ENCODE results near the gene SLC16A4.

The SLC16A4 gene

DNA sequence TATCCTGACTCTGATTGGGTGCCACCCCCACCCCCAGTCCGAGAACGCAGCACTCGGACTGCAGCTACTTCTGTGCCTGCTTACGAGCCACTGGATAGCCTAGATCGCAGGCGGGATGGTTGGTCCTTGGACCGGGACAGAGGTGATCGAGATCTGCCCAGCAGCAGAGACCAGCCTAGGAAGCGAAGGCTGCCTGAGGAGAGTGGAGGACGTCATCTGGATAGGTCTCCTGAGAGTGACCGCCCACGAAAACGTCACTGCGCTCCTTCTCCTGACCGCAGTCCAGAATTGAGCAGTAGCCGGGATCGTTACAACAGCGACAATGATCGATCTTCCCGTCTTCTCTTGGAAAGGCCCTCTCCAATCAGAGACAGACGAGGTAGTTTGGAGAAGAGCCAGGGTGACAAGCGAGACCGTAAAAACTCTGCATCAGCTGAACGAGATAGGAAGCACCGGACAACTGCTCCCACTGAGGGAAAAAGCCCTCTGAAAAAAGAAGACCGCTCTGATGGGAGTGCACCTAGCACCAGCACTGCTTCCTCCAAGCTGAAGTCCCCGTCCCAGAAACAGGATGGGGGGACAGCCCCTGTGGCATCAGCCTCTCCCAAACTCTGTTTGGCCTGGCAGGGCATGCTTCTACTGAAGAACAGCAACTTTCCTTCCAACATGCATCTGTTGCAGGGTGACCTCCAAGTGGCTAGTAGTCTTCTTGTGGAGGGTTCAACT lies 49.5 kb downstream of the SLC16A4 start:
- Histone ChIP-seq H3K79me2 (ENCODE audit: insufficient read depth, low read length) (peaks cover 82% of the 10 kb centered on the region), H2AFZ (ENCODE audit: low read depth, low read length) (no peak overlapping the region), H3K4me1 (ENCODE audit: insufficient read depth, low read length) (peaks cover 77% of the 10 kb centered on the region)

DNA sequence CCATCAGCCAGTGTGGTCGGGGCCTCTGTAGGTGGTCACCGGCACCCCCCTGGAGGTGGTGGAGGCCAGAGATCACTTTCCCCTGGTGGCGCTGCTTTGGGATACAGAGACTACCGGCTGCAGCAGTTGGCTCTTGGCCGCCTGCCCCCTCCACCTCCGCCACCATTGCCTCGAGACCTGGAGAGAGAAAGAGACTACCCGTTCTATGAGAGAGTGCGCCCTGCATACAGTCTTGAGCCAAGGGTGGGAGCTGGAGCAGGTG lies 50.7 kb downstream of the SLC16A4 start:
- DNase-seq (peak; percentile 33), ATAC-seq (ENCODE audit: insufficient read depth, low read depth) (no peak)
- TF ChIP-seq, protein P1, sequence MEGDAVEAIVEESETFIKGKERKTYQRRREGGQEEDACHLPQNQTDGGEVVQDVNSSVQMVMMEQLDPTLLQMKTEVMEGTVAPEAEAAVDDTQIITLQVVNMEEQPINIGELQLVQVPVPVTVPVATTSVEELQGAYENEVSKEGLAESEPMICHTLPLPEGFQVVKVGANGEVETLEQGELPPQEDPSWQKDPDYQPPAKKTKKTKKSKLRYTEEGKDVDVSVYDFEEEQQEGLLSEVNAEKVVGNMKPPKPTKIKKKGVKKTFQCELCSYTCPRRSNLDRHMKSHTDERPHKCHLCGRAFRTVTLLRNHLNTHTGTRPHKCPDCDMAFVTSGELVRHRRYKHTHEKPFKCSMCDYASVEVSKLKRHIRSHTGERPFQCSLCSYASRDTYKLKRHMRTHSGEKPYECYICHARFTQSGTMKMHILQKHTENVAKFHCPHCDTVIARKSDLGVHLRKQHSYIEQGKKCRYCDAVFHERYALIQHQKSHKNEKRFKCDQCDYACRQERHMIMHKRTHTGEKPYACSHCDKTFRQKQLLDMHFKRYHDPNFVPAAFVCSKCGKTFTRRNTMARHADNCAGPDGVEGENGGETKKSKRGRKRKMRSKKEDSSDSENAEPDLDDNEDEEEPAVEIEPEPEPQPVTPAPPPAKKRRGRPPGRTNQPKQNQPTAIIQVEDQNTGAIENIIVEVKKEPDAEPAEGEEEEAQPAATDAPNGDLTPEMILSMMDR (IDR thresholded peaks at IDR 0.05; ENCODE audit: borderline replicate concordance, extremely low read depth, low read length, poor library complexity, severe bottlenecking), result no peak
- TF ChIP-seq EZH2 (IDR thresholded peaks at IDR 0.05; ENCODE audit: borderline replicate concordance, low read depth, low read length, severe bottlenecking), result no peak
- H3K79me2 ChIP-seq (ENCODE audit: insufficient read depth, low read length), result peaks cover 71% of the 10 kb centered on the region
- H3K4me2 ChIP-seq (ENCODE audit: insufficient read depth, low read length), result peak overlapping the region; percentile 97
- H3K36me3 ChIP-seq (ENCODE audit: insufficient read depth, low read length), result peaks cover 58% of the 10 kb centered on the region
- peak overlapping the region; percentile 94 for H3K9ac ChIP-seq (ENCODE audit: low read depth, low read length)
- H4K20me1 ChIP-seq (ENCODE audit: insufficient read depth, low read length), result peaks cover 52% of the 10 kb centered on the region
- H3K27ac ChIP-seq (ENCODE audit: low read length), result peak overlapping the region; percentile 91
- peaks cover 71% of the 10 kb centered on the region for H3K4me1 ChIP-seq (ENCODE audit: insufficient read depth, low read length)
- H3K27me3 ChIP-seq (ENCODE audit: insufficient read depth, low read length, poor library complexity), result no peaks in the 10 kb centered on the region
- H3K4me3 ChIP-seq (ENCODE audit: low read depth in 1 of 2, low read length in 2 of 2), result peak overlapping the region; percentile 72 to 89
- H2AFZ ChIP-seq (ENCODE audit: low read depth, low read length), result peak overlapping the region; percentile 91; the same call in 1 of the 2 replicates
- no peaks in the 10 kb centered on the region for H3K9me3 ChIP-seq (ENCODE audit: insufficient read depth, low read length, severe bottlenecking)

More for the DNA sequence above, 49.5 kb downstream of the SLC16A4 start:
- Histone ChIP-seq H4K20me1 (ENCODE audit: insufficient read depth, low read length) (peaks cover 63% of the 10 kb centered on the region), H3K9ac (ENCODE audit: low read depth, low read length) (peak overlapping the region; percentile 94), H3K9me3 (ENCODE audit: insufficient read depth, low read length, severe bottlenecking) (no peaks in the 10 kb centered on the region), H3K27me3 (ENCODE audit: insufficient read depth, low read length, poor library complexity) (no peaks in the 10 kb centered on the region), H3K36me3 (ENCODE audit: insufficient read depth, low read length) (peaks cover 69% of the 10 kb centered on the region), H3K27ac (ENCODE audit: low read length) (peak overlapping the region; percentile 91), H3K4me3 (ENCODE audit: low read depth in 1 of 2, low read length in 2 of 2) (peak overlapping the region; percentile 72 to 89; a peak in 3 of 4 replicates), H3K4me2 (ENCODE audit: insufficient read depth, low read length) (peak overlapping the region; percentile 97)
- DNase-seq, result peak; percentile 13
- TF ChIP-seq EZH2 (IDR thresholded peaks at IDR 0.05; ENCODE audit: borderline replicate concordance, low read depth, low read length, severe bottlenecking), result no peak
- no peak for ATAC-seq (ENCODE audit: insufficient read depth, low read depth)

DNA sequence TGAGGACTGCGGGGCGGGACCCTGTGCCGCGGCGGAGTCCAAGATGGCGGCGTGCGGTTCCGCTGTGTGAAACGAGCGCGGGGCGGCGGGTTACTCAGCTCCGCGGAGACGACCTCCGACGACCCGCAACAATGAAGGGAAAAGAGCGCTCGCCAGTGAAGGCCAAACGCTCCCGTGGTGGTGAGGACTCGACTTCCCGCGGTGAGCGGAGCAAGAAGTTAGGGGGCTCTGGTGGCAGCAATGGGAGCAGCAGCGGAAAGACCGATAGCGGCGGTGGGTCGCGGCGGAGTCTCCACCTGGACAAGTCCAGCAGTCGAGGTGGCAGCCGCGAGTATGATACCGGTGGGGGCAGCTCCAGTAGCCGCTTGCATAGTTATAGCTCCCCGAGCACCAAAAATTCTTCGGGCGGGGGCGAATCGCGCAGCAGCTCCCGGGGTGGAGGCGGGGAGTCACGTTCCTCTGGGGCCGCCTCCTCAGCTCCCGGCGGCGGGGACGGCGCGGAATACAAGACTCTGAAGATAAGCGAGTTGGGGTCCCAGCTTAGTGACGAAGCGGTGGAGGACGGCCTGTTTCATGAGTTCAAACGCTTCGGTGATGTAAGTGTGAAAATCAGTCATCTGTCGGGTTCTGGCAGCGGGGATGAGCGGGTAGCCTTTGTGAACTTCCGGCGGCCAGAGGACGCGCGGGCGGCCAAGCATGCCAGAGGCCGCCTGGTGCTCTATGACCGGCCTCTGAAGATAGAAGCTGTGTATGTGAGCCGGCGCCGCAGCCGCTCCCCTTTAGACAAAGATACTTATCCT lies 51.2 kb downstream of the SLC16A4 start:
- Histone ChIP-seq H2AFZ (ENCODE audit: low read depth, low read length) (peak overlapping the region; percentile 91), H3K4me1 (ENCODE audit: insufficient read depth, low read length) (peaks cover 66% of the 10 kb centered on the region), H3K36me3 (ENCODE audit: insufficient read depth, low read length) (peaks cover 53% of the 10 kb centered on the region), H3K4me3 (ENCODE audit: low read depth in 1 of 2, low read length in 2 of 2) (peak overlapping the region; percentile 72 to 89), H3K79me2 (ENCODE audit: insufficient read depth, low read length) (peaks cover 65% of the 10 kb centered on the region), H4K20me1 (ENCODE audit: insufficient read depth, low read length) (peaks cover 47% of the 10 kb centered on the region), H3K4me2 (ENCODE audit: insufficient read depth, low read length) (peak overlapping the region; percentile 97), H3K27me3 (ENCODE audit: insufficient read depth, low read length, poor library complexity) (no peaks in the 10 kb centered on the region), H3K9me3 (ENCODE audit: insufficient read depth, low read length, severe bottlenecking) (no peaks in the 10 kb centered on the region), H3K27ac (ENCODE audit: low read length) (peak overlapping the region; percentile 91), H3K9ac (ENCODE audit: low read depth, low read length) (peak overlapping the region; percentile 94)
- no peak for ATAC-seq (ENCODE audit: insufficient read depth, low read depth)
- DNase-seq, result peak; percentile 60
- TF ChIP-seq EZH2 (IDR thresholded peaks at IDR 0.05; ENCODE audit: borderline replicate concordance, low read depth, low read length, severe bottlenecking), result no peak
- TF ChIP-seq, protein P1 (IDR thresholded peaks at IDR 0.05; ENCODE audit: borderline replicate concordance, extremely low read depth, low read length, poor library complexity, severe bottlenecking), result peak; percentile 33

GRCh38 chr1:110338886-110339406 lies 51.9 kb downstream of the SLC16A4 start, which contains the start of gene RBM15:
Gene RBM15 (plus strand): TSS chr1:110339377. CDS start chr1:110339406, 29 bp downstream.
- Histone ChIP-seq H2AFZ (ENCODE audit: low read depth, low read length) (peak within 1 kb of the TSS; percentile 91), H4K20me1 (ENCODE audit: insufficient read depth, low read length) (peaks cover 40% of the 10 kb centered on the region), H3K27me3 (ENCODE audit: insufficient read depth, low read length, poor library complexity) (no peaks in the 10 kb centered on the region), H3K9ac (ENCODE audit: low read depth, low read length) (peak within 1 kb of the TSS; percentile 94), H3K27ac (ENCODE audit: low read length) (peak within 1 kb of the TSS; percentile 98), H3K4me2 (ENCODE audit: insufficient read depth, low read length) (peak within 1 kb of the TSS; percentile 97), H3K79me2 (ENCODE audit: insufficient read depth, low read length) (peaks cover 59% of the 10 kb centered on the region), H3K36me3 (ENCODE audit: insufficient read depth, low read length) (peaks cover 46% of the 10 kb centered on the region), H3K4me1 (ENCODE audit: insufficient read depth, low read length) (peaks cover 59% of the 10 kb centered on the region), H3K9me3 (ENCODE audit: insufficient read depth, low read length, severe bottlenecking) (no peaks in the 10 kb centered on the region), H3K4me3 (ENCODE audit: low read depth in 1 of 2, low read length in 2 of 2) (peak within 1 kb of the TSS; percentile 81 to 89)
- ATAC-seq (ENCODE audit: insufficient read depth, low read depth) (peak; percentile 80), DNase-seq (peak; percentile 98)
- TF ChIP-seq EZH2 (IDR thresholded peaks at IDR 0.05; ENCODE audit: borderline replicate concordance, low read depth, low read length, severe bottlenecking), result no peak
- TF ChIP-seq, protein P1 (IDR thresholded peaks at IDR 0.05; ENCODE audit: borderline replicate concordance, extremely low read depth, low read length, poor library complexity, severe bottlenecking), result no peak
